Myocyte (in vitro differentiated cells): Measurements from ENCODE around the gene ATOSA. TPM values are rescaled to one million over a fixed set of nuclear protein-coding genes. Genes with fewer than 3 reads are reported as not detected.

Source experiments
- DNase-seq: peaks from one replicate; pipeline ENCODE4 v3.0.0-alpha.2; 2012; ENCODE audit warnings: low read depth
- total RNA-seq: library from RNA; depleted of rRNA; stranded (reverse); fragments of >200 nt; gene quantifications from 2 replicates; pipeline ENCODE4 v1.2.3, GENCODE V29; 2014

Gene ATOSA
- total RNA-seq, 1 donor from 2014 or later, result 34.8 TPM

GRCh38 chr15:52652286-52652685 is 26.9 kb downstream of the ATOSA start:
- no peak for DNase-seq

- peak; percentile 92 for DNase-seq
These were observed 27.3 kb downstream of the ATOSA start for GRCh38 chr15:52651868-52652267.

GRCh38 chr15:52651114-52651513 is 28.1 kb downstream of the ATOSA start:
- DNase-seq, result no peak

GRCh38 chr15:52649686-52650085 is 29.5 kb downstream of the ATOSA start:
- no peak for DNase-seq

DNA sequence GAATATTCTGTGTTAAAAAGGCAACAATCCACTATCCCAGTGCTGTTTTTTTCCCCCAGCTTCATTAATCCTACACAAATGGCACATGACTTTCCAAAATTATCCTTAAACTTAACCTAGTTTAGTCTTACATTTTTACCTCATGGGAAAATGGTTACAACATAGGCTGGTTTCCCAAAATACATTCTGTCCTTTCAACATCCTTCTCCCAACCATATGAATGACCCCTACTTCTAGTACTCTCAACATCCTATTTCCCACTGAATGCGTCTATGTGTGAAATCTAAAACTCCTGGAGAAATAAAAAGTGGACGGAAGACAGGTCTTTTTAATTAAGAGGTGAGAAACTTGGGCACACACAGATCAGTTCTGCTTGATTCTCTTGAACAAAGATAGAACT is 33.3 kb downstream of the ATOSA start:
- DNase-seq, result no peak

- DNase-seq, result peak; percentile 48
These were observed 36.5 kb downstream of the ATOSA start for GRCh38 chr15:52642386-52643361.

DNA sequence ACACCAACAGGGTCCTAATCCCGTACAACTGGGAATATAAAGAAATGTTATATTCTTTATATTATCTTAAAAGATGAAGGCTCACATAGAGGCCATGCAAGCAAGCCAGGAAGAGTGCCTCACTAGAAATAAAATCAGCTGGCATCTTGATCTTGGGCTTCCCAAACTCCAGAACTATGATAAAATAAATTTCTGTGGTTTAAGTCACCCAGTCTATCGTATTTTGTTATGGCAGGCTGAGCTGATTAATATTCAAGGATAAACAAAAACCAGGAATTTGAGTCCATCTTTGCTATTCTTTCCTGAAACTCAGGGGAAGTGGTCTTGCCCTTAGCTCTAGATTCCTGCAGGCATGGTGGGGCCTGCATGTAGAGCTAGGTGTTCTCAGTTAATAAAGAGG is 42.7 kb downstream of the ATOSA start:
- no peak for DNase-seq

DNA sequence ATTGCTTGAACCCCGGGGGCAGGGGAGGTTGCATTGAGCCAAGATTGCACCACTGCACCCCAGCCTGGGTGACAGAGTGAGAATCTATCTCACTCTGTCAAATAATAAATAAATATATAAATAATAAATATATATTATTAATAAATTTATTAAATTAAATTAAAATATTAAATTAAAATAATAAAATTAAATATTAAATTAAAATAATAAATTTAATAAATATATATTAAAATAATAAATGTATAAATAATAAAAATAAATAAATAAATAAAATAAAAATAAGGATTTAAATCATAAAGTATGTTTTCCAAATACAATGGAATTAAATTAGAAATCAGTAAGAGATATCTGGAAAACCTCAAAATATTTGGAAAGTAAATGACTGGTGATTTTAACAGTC is 43.3 kb downstream of the ATOSA start:
- no peak for DNase-seq

Other genes starting within 250 kb of the ATOSA start
- gene MYO5A, start 150.5 kb downstream of the ATOSA start, total RNA-seq, result 27.0 and 30.1 TPM in 2 replicates
- 138 and 139 TPM in 2 replicates for gene ARPP19, start 110.4 kb downstream of the ATOSA start, total RNA-seq
- not detected in 2 replicates for gene ONECUT1, start 110.9 kb upstream of the ATOSA start, total RNA-seq